Stimulated activated CD4-positive, alpha-beta T cell treated with anti-CD3 and anti-CD28 coated beads, TNF-alpha, amount 100 ng/mL, for 48 hours (primary cell): ENCODE measurements around the gene MAJIN.
"Not testable (repeated sequence)": the region's sequence is repeated elsewhere in the genome, so short reads cannot be mapped to it uniquely, and the experiment has no call there.

Source experiments
- DNase-seq, 3 donors: peaks; one replicate each; pipeline ENCODE4 v3.0.0-alpha.2; 2020; ENCODE audit warnings: low read depth in 3 of 3

Gene MAJIN, protein sequence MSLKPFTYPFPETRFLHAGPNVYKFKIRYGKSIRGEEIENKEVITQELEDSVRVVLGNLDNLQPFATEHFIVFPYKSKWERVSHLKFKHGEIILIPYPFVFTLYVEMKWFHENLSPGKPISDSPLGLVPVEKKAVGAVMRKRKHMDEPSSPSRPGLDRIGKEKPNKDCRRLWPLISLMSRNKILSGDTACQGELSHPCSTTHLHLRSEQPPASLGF

DNA sequence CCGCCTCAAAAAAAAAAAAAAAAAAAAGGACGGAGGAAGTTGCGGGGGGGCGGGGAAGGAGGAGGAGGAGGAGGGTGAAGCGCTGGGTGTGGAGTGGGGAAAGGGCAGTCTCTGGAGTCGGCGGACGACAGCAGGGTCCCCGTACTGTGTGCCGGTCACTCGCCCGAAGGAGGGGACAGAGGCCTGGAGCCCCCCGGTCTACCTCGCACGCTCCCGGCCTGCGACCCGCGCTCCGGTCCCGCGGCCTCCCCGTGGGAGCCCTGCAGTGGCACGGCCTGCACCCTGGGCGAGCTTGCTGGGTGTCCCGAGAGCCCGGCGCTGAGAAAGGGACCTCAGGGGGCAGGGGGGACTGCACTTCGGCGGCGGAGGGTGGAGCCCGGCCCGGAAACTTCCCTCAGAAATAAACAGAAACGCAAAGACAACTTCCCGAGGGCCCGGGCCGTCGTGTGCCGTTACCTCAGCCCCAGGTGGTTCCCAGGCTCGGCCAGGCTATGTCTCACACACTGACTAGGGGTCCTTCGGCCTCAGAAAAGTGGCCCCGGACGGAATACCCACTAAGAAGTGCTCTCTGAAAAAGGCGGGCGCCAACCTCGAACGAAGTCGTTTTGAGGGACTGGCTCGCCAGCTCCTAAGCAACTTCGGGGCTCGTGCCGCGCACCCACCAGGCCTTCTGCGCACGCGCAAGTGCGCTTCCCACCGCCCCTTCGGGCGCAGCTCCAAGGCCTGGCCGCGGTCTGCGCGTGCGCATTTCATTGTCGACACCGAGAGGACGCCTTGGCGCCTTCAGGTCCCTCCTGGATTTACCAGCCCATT, at the start of gene MAJIN:
MAJIN (minus strand) TSS at position 688 of the 813 bp plus-strand sequence. CDS start 12,703 bp downstream, outside the sequence.
- peak; percentile 87 to 89 (median 88) for DNase-seq

DNA sequence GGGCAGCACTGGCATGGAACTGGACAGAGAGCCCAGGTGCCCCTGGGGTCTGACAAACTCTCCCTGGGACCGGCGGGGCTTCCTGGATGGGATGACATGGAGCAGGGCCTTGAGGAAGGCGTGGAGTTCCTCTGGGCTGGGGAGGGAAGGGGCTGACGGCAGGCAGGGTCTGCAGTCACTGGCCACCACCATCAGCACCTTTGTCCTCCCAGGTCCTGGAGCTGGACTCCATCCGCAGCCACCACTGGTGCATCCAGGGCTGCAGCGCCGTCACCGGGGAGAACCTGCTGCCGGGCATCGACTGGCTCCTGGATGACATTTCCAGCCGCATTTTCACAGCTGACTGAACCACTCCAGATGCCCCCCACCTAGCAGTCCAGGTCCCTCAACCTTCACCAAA, 49.6 kb upstream of the MAJIN start:
- DNase-seq: no peak

DNA sequence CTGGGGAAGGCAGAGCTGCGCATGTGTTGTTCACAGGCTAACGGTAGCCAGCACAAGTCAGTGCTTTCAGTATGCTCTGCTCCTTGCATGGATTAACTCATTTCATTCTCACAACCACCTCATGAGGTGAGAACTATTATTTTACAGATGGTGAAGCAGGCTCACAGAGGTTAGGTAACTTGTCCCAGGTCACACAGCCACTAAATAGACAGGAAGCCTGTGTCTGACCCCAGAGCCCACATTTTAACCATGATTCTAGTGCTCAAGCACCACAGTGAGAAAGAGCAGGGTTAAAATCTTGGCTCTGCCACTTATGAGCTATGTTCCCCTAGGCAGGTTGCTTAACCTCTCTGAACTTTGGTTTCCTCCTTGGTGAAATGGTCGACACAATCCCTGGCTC, 49.1 kb upstream of the MAJIN start:
- DNase-seq: no peak

DNA sequence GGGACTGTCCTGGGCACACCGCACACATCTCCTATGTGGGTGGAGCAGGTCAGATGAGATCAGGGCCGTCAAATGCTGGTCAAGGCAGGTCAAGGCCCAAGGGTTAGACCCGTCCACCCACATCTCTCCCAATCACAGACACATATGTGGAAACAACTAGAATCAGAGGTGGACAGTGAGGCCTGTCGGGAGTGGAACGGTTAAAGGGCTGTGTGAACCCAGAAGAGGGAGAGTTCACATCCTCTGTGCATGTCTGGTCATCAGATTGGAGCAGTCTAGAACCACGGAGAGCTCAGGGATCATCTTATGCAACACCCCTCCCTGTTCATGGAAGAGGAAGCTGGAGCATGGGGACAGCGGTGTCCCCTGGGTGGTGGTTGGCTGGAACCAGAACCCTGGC, 47.9 kb upstream of the MAJIN start:
- no peak for DNase-seq

DNA sequence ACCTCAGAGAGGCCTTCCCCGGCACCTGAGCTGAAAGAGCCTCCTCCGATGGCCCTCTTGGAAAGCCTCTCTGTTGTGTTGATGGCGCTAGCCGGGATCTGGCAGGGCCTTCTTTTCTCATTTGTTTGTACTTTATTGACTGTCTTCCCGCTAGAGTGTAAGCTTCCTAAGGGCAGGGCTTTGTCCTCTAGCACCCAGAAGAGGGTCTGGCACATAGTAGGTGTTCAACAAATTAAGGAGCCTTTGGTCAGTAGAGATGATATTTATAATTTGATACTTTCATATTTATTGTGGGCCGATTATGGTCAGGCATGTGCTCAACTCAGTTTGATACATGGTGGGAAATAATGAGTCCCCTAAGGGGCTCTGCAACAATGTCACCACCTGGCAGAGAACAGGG, 46.0 kb upstream of the MAJIN start:
- no peak for DNase-seq

DNA sequence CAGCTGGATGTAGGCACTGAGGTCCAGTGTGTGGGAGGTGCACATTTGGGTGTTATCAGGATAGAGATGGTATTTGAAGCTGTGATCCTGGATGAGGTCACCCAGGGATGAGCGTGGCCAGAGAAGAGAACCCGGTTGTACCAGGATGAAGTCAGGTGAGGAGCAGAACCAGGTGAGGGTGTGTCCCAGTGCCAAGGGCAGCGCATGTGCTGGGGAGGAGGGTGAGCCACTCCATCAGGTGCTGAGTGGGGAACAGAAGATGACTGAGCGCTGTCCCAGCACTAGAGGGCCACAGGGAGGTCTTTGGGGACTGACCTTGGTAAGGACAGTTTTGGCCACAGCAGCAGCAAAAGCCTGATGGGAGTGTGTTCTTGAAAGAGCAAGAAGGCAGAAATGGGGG, 44.8 kb upstream of the MAJIN start:
- DNase-seq: no peak

DNA sequence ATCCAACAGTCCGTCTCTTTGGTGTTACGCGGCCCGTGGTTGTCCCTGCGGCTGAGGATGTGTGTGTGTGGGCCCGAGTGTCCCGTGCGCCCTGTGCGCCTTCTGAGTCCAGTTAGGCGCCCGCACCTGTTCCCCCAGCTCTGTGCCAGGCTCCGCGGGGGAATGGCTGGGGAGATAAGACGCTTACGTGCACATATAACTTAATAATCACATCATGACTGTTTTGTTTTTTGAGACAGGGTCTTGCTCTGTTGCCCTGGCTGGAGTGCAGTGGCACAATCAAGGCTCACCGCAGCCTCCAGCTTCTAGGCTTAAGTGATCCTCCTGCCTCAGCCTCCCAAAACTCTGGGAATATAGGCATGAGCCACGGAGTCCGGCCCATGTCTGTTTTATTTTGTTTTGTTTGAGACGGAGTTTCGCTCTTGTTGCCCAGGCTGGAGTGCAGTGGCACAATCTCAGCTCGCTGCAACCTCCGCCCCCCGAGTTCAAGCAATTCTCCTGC, 42.9 kb upstream of the MAJIN start:
- DNase-seq: no peak

DNA sequence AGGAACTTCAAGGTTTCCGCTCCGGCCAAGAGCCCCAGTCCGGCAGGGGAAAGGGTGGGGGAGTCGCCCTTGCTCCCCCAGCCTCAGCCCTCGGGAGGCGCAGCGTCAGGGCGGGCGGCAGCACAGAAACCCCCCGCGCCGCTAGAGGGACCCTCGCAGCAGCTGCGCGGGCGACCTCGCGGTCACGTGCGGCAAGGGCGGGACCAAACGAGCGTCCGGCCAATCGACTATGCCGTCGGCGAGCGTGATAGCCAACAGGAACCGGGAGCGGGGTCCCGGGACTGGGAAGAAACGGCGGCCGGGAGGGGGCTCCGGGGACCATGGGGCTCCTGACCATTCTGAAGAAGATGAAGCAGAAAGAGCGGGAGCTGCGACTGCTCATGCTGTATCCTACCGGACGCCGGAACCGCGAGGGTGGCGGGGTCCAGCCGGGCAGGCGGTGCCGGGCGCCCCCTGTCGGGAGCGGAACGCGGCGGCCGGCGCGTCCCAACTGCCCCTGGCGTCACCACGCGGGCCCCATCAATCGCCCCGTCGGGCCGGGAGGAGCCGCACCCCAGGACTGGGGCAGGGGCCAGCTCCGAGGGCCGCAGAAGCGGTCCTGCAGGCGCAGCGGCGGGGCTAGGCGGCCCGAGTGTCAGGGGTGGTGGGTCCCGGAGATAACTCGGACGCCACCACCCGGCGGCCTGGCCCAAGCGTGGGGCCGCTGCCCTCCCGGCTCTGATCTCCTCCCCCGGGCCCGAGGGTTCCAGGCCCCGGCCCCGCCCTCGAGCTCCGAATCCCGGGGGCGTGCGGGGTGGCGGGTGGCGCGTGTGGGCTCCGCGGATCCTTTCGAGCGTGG, 42.2 kb upstream of the MAJIN start, which contains the start of gene ARL2:
ARL2 (plus strand) TSS at position 273 of the 838 bp plus-strand sequence; CDS start at position 321, 48 bp downstream.
- peak; percentile 67 to 79 (median 74) for DNase-seq

DNA sequence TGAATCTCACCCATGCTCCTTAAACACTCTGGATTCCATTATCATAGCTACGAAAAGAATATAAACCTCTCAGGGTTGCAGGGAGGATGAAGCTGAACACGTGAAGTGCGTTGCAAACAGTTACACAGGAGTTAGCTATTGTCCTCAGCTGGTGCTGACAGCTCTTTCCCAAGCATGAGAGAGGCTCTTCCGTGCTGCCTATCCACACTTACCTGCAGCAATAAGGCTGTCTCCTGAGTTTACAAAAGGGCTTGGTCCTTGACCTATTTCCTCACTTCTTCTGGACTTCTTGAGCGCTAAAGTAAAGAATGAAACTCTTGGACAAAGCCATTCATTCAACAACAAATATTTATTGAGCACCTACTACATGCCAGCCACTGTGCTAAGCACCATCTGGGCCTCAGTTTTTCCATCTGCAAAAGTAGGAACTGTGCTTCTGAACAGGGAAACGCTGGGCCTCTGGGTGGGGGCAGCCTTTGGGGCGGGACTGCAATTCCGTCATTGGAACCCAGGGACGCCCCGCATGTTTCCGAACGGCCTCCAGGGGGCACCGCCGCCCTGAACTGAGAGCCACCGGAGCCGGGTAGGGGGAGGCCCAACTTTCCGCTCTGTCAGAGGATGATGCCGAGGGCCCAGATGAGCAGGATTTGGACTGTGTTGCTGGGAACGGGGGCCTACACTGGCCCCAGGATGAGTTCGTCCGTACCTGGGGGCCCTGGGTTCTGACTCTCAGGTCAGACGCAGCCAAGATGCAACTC, 41.4 kb upstream of the MAJIN start:
- DNase-seq: peak; percentile 86 to 89 (median 88)

DNA sequence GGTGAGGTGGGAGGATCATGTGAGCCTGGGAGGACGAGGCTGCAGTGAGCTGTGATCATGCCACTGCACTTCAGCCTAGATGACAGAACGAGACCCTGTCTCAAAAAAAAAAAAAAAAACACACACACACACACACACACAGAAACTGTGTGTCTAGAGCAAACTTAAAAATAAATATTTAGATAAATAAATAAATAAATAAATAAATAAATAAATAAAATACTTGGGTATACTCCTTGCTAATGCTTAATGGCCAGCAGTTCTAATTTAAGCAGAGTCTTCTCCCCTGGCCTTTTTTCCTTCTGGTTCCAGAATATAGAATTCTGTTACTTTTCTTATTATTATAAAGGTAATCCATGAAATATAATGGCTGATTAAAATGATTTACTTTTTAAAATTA, 37.0 kb upstream of the MAJIN start:
- no peak for DNase-seq

DNA sequence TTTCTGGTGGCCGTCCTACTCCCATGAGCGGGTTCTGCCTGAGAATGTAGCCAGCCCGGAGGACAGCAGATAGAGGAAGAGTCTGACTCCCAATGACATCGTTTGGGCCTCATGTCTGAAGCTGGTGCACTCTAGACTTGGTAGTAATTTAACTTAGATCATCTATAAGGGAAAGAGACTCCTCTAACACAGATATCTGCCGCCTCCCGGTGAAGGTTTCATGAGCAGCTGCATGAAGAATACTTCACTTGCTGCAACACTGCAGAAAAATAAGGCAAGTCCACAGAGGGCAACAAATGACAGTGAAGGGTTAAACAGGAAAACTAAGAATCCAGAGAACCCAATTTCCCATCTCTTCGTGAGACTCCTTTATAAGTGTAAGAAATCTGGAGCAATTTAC, 36.1 kb upstream of the MAJIN start:
- DNase-seq: no peak

DNA sequence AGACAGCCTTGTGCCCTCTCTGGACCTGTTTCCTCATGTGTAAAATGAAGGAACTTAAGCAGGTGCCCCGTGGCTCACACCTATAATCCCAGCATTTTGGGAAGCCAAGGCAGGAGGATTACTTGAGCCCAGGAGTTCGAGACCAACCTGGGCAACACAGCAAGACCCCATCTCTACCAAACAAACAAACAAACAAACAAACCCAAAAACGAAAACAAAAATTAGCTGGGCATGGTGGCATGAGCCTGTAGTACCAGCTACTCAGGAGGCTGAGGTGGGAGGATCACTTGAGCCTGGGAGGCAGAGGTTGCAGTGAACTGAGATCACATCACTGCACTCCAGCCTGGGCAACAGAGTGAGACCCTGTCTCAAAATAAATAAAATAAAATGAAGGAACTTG, 32.1 kb upstream of the MAJIN start:
- DNase-seq: not testable (repeated sequence)

DNA sequence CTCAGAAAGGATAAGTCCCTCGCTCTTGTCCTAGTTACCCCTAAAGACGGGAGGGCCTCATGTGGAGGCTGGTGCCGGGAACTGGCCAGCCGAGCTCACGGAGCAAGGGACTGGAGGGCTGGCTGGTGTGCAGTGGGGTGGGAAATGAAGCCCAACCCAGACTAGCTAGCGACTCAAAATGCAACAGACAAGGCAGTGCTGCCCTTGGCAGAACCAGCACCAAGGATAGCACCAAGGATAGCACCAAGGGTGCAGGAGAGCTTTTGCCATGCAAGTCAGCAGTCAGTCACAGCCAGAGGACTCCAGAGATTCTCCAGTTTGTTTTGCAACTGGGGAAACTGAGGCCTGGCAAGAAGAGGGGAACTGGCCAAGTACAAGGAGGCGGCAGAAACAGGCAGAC, 31.4 kb upstream of the MAJIN start:
- no peak for DNase-seq

DNA sequence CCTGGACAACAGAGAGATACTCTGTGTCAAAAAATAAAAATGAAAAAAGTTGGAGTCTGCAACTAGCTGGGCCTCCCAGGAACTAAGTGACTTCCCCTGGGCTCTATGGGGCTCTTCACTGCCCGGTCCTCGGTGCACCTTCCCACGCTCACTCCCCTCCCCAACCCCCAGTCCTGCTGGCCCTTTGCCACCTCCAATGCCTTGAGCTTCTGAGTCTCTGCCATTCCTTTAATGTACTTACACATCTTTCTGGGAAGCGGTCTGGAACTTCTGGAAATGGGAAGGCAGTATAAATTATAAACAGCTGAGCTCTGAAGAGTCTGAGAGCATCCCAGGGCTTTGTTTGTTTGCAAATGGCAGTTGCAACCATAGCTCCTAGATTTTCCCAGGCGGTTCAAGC, 30.8 kb upstream of the MAJIN start:
- no peak for DNase-seq

DNA sequence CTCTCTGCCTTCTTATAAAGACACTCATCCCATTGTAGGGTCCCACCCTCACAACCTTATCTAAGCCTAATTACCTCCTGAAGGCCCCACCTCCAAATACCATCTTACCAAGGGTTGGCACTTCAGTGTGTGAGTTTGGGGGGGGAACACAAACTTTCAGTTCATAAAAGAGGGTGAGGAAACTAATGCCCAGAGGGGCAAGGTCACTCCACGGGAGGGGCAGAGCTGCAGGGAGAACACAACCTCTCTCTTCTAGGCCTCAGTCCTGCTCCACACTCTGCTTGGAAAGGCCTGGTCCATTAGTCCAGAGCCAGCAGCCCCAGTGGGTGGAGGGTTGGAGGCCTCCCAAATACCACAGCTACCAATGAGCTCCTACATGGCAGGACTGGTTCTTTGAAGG, 27.6 kb upstream of the MAJIN start:
- DNase-seq: no peak

DNA sequence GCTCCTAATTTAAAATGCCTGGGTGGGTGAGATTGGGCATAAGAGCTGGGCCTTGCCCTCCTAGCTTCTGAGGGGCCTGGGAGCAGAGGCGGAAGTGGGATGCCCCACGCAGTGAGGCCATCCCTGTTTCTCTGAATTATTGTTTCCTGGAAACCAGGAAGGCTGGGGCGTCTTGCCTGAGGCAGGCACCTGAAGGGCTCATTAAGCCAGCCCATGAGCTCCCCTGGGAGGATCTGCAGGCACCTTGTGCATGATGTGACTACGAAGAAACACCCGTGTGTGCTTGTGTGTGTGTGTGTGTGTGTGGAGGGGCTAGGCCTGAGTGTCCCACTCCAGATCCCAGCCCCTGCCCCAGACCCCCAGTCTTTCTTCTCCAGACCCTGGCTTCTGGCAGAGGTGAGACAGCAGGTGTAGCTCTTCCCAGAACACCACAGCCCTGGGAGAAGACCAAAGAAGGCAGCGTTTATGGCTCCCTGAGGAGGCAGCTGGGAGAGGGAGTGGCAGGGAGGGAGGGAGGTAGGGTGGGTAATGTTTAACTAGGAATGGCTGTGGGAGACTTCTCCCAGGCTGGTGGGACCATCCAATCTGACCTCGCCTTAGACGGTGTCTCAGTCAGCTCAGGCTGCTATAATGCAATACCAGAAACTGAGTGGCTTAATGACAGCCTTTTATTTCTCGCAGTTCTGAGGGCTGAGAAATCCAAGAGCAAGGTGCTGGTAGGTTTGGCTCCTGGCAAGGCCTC, 27.0 kb upstream of the MAJIN start:
- DNase-seq: no peak

DNA sequence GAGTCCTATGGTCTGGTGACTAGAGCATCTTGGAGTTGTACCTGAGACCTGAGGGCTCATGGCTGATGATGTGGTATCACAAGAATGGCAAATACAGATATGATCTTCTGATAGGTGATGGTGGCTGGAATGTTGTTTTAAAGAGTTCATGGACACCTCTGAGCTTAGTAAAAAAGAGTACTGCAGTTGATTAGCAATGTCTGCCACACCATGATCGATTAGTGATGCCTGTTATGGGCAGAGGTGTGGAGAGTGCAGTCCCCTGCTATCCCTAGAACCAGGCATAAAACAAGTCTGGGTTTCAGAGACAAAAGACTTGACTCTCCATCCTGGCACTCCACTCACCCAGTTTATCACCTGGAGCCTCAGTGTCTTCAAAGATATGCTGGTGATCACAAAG, 26.2 kb upstream of the MAJIN start:
- DNase-seq: no peak

DNA sequence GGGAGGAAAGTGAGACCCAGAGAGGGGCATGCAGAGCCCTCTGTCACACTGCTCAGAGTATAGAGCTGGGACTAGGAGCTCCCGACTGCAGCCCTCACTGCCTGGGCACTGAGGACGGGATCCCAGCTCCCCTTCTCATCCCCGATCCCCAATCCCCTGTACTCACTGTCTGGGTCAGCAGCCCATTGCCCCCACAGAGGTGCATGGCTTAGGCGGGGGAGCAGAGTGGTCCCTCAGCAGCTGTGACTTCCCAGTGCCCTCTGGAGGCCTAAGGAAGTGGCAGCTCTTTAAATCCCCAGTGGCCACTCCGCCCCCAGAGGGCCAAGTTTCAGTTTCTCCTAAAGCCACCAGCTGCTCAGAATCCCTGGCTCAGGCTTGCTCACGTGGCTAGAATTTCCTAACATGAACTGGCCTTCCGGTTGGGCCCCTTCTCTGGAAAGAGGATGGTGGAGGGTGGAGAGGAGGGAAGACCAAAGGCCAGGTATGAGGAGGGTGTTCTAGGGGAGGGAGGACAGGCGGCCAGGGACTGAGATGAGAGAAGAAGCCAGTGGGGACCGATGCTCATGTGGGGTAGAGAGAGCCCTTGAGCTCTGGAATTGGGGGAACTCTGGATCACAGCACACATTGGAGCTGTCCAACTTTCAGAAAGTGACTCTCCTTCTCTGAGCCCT, 24.9 kb upstream of the MAJIN start, which contains the start of gene BATF2:
BATF2 (minus strand) TSS at position 262 of the 671 bp plus-strand sequence; CDS start at position 205, 57 bp downstream.
- no peak for DNase-seq

DNA sequence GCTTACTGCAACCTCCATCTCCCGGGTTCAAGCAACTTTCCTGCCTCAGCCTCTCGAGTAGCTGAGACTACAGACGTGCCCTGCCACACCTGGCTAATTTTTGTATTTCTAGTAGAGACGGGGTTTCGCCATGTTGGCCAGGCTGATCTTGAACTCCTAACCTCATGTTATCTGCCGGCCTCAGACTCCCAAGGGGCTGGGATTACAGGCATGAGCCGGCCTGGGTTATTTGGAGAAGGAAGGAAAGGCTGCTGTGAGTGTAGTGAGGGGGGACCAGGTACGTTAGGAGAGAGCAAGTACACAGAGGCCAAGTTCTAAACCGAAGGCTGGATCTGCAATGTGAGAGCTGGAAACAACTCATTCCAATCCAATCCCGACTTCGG, 24.4 kb upstream of the MAJIN start:
- DNase-seq: no peak

DNA sequence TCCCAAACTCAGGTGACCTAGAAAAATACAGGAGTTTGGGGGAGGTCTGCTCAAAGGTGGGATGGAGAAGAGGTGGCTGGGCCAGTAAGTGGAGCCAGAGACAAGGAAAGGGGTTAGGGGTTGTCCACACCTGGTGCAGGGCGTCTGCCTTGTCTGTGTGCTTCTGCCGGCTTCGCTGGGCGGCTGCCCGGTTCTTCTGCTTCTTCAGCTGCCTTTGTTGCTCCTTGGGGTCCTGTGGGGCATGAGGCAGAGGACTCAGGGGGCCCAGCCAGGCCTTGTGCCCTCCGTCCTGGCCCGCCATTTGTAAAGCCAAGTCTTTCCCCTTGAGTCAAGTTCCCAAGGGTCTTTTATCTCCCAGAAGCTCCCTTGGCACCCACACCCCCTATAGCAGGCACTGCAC, 22.4 kb upstream of the MAJIN start:
- DNase-seq: no peak
